Germinal center (tissue), 1 donor: ENCODE results near the gene INSC.

Experiments used
- DNase-seq: peaks from one replicate; pipeline ENCODE4 v3.0.0; 2012; ENCODE audit warnings: mixed read lengths, low spot score

The INSC gene

GRCh38 chr11:15293975-15294620 lies 179.4 kb downstream of the INSC start:
- DNase-seq: no peak

DNA sequence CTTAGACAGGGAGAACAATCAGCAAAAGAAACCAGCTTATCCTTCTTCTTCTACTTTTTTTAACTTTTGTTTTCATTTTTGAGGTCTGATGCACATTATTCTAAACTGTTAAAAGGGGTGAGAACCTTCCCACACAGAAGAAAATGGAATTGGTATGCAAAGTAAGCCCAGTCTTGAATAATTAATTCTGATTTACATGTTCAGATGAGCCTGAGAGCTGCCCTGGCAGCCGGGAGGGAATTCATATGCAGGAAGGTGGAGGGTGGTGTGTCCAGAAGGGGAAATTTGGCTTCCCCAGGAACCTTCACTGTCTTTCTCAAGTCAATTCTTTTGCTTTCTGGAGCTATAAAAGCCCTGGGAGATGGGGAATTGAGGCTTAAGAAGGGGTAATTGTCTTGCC lies 181.0 kb downstream of the INSC start:
- DNase-seq: no peak
